ENCODE measurements around the gene ELAVL1.

DNA sequence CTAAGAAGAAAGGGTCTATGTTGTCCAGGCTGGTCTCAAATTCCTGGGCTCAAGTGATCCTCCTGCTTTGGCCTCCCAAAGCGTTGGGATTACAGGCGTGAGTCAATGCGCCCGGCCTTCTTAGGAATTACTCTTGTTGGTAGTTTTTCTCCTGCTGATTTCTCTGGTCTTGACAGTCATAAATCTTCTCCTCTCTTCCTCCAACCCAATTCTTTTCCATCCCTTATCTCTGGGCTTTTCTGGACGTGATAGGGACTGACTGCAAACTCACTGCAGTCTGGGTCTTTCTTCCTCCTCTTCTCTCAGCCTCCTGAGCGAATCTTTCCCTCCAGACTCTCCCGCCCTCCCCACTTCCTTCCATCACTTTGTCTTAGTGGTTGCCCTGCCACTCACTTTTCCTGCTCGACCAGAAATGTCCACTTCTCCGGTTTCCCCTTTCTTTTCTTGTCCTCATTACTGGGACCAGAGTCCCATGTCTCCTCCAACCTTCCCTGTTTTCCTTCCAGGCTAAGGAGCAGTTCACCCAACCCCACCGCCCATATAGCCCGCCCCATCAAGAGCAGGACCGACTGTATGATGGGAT is 40.1 kb downstream of the ELAVL1 start:
- TF ChIP-seq EZH2phosphoT487 (IDR thresholded peaks at IDR 0.05; ENCODE audit: borderline replicate concordance, low read depth) (no peak), TAF1 (IDR thresholded peaks at IDR 0.05; ENCODE audit: borderline replicate concordance, low read depth, low read length) (no peak), SMC3 (IDR thresholded peaks at IDR 0.05; ENCODE audit: low read depth, low read length) (no peak)
- TF ChIP-seq, protein P1, sequence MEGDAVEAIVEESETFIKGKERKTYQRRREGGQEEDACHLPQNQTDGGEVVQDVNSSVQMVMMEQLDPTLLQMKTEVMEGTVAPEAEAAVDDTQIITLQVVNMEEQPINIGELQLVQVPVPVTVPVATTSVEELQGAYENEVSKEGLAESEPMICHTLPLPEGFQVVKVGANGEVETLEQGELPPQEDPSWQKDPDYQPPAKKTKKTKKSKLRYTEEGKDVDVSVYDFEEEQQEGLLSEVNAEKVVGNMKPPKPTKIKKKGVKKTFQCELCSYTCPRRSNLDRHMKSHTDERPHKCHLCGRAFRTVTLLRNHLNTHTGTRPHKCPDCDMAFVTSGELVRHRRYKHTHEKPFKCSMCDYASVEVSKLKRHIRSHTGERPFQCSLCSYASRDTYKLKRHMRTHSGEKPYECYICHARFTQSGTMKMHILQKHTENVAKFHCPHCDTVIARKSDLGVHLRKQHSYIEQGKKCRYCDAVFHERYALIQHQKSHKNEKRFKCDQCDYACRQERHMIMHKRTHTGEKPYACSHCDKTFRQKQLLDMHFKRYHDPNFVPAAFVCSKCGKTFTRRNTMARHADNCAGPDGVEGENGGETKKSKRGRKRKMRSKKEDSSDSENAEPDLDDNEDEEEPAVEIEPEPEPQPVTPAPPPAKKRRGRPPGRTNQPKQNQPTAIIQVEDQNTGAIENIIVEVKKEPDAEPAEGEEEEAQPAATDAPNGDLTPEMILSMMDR (IDR thresholded peaks at IDR 0.05): no peak

Measured in SK-N-SH (cell line).